Activated CD8-positive, alpha-beta memory T cell treated with anti-CD3 and anti-CD28 coated beads, Interleukin-2, amount 10 ng/mL, durations not matched to agents 7 days and 5 days (primary cell): Measurements from ENCODE around the gene GPC6. TPM values are rescaled to one million over a fixed set of nuclear protein-coding genes. Genes with fewer than 3 reads are reported as not detected.

Source experiments
- ATAC-seq: fragments of 150-1000 bp; cut with Tn5 transposase; one replicate; pipeline ENCODE4 v1.10.0; 2021; ENCODE audit warnings: moderate library complexity
- CTCF ChIA-PET: fragments of 350-600 bp; sonication (Branson Sonifier 250); formaldehyde crosslinking; loops from one replicate; lab custom pipeline; 2021; ENCODE audit warnings: antibody characterized with exemption; lab: Charles Lee
- DNase-seq: peaks from one replicate; pipeline ENCODE4 v3.0.0-alpha.2; 2020
- H3K27ac Mint-ChIP-seq: one replicate; pipeline ENCODE4 v1.8.0; 2021; ENCODE audit warnings: mild to moderate bottlenecking, mixed read lengths
- H3K27me3 Mint-ChIP-seq: one replicate; pipeline ENCODE4 v1.8.0; 2021; ENCODE audit warnings: mixed read lengths
- H3K36me3 Mint-ChIP-seq: one replicate; pipeline ENCODE4 v1.8.0; 2021; ENCODE audit warnings: mild to moderate bottlenecking, mixed read lengths
- H3K4me1 Mint-ChIP-seq: one replicate; pipeline ENCODE4 v1.8.0; 2021; ENCODE audit warnings: mixed read lengths
- H3K4me3 Mint-ChIP-seq: one replicate; pipeline ENCODE4 v1.8.0; 2021; ENCODE audit warnings: mild to moderate bottlenecking, moderate library complexity, mixed read lengths
- H3K9me3 Mint-ChIP-seq: one replicate; pipeline ENCODE4 v1.8.0; 2022; ENCODE audit warnings: low read depth, mixed read lengths
- total RNA-seq, 2 experiments: library from RNA; stranded (reverse); gene quantifications; one replicate each; pipeline ENCODE4 v1.2.3, GENCODE V29; 2021

The GPC6 gene
- total RNA-seq, 2 experiments from 2014 or later: not detected

- H3K4me1 Mint-ChIP-seq: no peaks in the 10 kb centered on the region
- DNase-seq (no peak), ATAC-seq (no peak)
- no peaks in the 10 kb centered on the region for H3K36me3 Mint-ChIP-seq
- peaks cover 14% of the 10 kb centered on the region for H3K27me3 Mint-ChIP-seq
- H3K27ac Mint-ChIP-seq: no peak overlapping the region
- CTCF ChIA-PET: no interaction called here
- no peaks in the 10 kb centered on the region for H3K9me3 Mint-ChIP-seq
- no peak overlapping the region for H3K4me3 Mint-ChIP-seq
Measured at GRCh38 chr13:94400874-94401273, 1174.3 kb downstream of the GPC6 start.

GRCh38 chr13:94408314-94409036, 1181.9 kb downstream of the GPC6 start:
- H3K4me1 Mint-ChIP-seq: no peaks in the 10 kb centered on the region
- H3K9me3 Mint-ChIP-seq: peaks cover 4% of the 10 kb centered on the region
- no peaks in the 10 kb centered on the region for H3K36me3 Mint-ChIP-seq
- H3K4me3 Mint-ChIP-seq: no peak overlapping the region
- DNase-seq (no peak), ATAC-seq (no peak)
- CTCF ChIA-PET: no interaction called here
- H3K27me3 Mint-ChIP-seq: peaks cover 6% of the 10 kb centered on the region
- no peak overlapping the region for H3K27ac Mint-ChIP-seq

GRCh38 chr13:94411747-94412146, 1185.1 kb downstream of the GPC6 start:
- no peak for ATAC-seq
- no peaks in the 10 kb centered on the region for H3K36me3 Mint-ChIP-seq
- peaks cover 4% of the 10 kb centered on the region for H3K9me3 Mint-ChIP-seq
- H3K27ac Mint-ChIP-seq: no peak overlapping the region
- CTCF ChIA-PET: no interaction called here
- no peak for DNase-seq
- no peak overlapping the region for H3K4me3 Mint-ChIP-seq
- H3K4me1 Mint-ChIP-seq: no peaks in the 10 kb centered on the region
- peaks cover 14% of the 10 kb centered on the region for H3K27me3 Mint-ChIP-seq

GRCh38 chr13:94412870-94413597, 1186.4 kb downstream of the GPC6 start:
- CTCF ChIA-PET: no interaction called here
- peaks cover 4% of the 10 kb centered on the region for H3K9me3 Mint-ChIP-seq
- H3K27ac Mint-ChIP-seq: no peak overlapping the region
- H3K36me3 Mint-ChIP-seq: peaks cover 2% of the 10 kb centered on the region
- ATAC-seq: no peak
- no peak overlapping the region for H3K4me3 Mint-ChIP-seq
- DNase-seq: no peak
- peaks cover 18% of the 10 kb centered on the region for H3K27me3 Mint-ChIP-seq
- H3K4me1 Mint-ChIP-seq: no peaks in the 10 kb centered on the region

GRCh38 chr13:94413598-94413944, 1187.0 kb downstream of the GPC6 start:
- CTCF ChIA-PET: no interaction called here
- no peak for ATAC-seq
- H3K4me3 Mint-ChIP-seq: no peak overlapping the region
- peaks cover 4% of the 10 kb centered on the region for H3K9me3 Mint-ChIP-seq
- DNase-seq: no peak
- H3K4me1 Mint-ChIP-seq: peaks cover 2% of the 10 kb centered on the region
- H3K36me3 Mint-ChIP-seq: peaks cover 3% of the 10 kb centered on the region
- no peak overlapping the region for H3K27ac Mint-ChIP-seq
- H3K27me3 Mint-ChIP-seq: peaks cover 18% of the 10 kb centered on the region

GRCh38 chr13:94414141-94414540, 1187.5 kb downstream of the GPC6 start:
- peaks cover 16% of the 10 kb centered on the region for H3K27me3 Mint-ChIP-seq
- H3K36me3 Mint-ChIP-seq: peaks cover 4% of the 10 kb centered on the region
- H3K27ac Mint-ChIP-seq: no peak overlapping the region
- DNase-seq (no peak), ATAC-seq (no peak)
- CTCF ChIA-PET: no interaction called here
- peaks cover 7% of the 10 kb centered on the region for H3K4me1 Mint-ChIP-seq
- no peaks in the 10 kb centered on the region for H3K9me3 Mint-ChIP-seq
- H3K4me3 Mint-ChIP-seq: no peak overlapping the region

- ATAC-seq (no peak), DNase-seq (no peak)
- peaks cover 16% of the 10 kb centered on the region for H3K27me3 Mint-ChIP-seq
- H3K9me3 Mint-ChIP-seq: no peaks in the 10 kb centered on the region
- CTCF ChIA-PET: no interaction called here
- H3K27ac Mint-ChIP-seq: no peak overlapping the region
- H3K4me3 Mint-ChIP-seq: no peak overlapping the region
- H3K36me3 Mint-ChIP-seq: peaks cover 6% of the 10 kb centered on the region
- peaks cover 12% of the 10 kb centered on the region for H3K4me1 Mint-ChIP-seq
Measured at GRCh38 chr13:94414708-94415107, 1188.1 kb downstream of the GPC6 start.

GRCh38 chr13:94415500-94416237, 1189.1 kb downstream of the GPC6 start:
- peaks cover 12% of the 10 kb centered on the region for H3K36me3 Mint-ChIP-seq
- H3K27ac Mint-ChIP-seq: no peak overlapping the region
- CTCF ChIA-PET: interaction anchor here (1.0 kb wide), 1 partner anchor 202 kb away, joined by 3 read pairs; no protein-coding TSS in a partner anchor
- H3K4me3 Mint-ChIP-seq: no peak overlapping the region
- ATAC-seq (no peak), DNase-seq (no peak)
- H3K27me3 Mint-ChIP-seq: peaks cover 16% of the 10 kb centered on the region
- H3K9me3 Mint-ChIP-seq: peaks cover 4% of the 10 kb centered on the region
- peaks cover 20% of the 10 kb centered on the region for H3K4me1 Mint-ChIP-seq

- no peak overlapping the region for H3K27ac Mint-ChIP-seq
- peaks cover 16% of the 10 kb centered on the region for H3K27me3 Mint-ChIP-seq
- H3K4me3 Mint-ChIP-seq: no peak overlapping the region
- DNase-seq: no peak
- H3K9me3 Mint-ChIP-seq: peaks cover 4% of the 10 kb centered on the region
- CTCF ChIA-PET: interaction anchor here (1.0 kb wide), 1 partner anchor 201 kb away, joined by 3 read pairs; no protein-coding TSS in a partner anchor
- no peak for ATAC-seq
- peaks cover 20% of the 10 kb centered on the region for H3K4me1 Mint-ChIP-seq
- peaks cover 14% of the 10 kb centered on the region for H3K36me3 Mint-ChIP-seq
Measured at GRCh38 chr13:94416454-94417080, 1190.0 kb downstream of the GPC6 start.

GRCh38 chr13:94417294-94417693, 1190.7 kb downstream of the GPC6 start:
- CTCF ChIA-PET: no interaction called here
- no peak overlapping the region for H3K27ac Mint-ChIP-seq
- peaks cover 16% of the 10 kb centered on the region for H3K36me3 Mint-ChIP-seq
- ATAC-seq (no peak), DNase-seq (no peak)
- H3K27me3 Mint-ChIP-seq: peaks cover 16% of the 10 kb centered on the region
- peaks cover 20% of the 10 kb centered on the region for H3K4me1 Mint-ChIP-seq
- peaks cover 6% of the 10 kb centered on the region for H3K9me3 Mint-ChIP-seq
- no peak overlapping the region for H3K4me3 Mint-ChIP-seq

GRCh38 chr13:94419304-94419924, 1192.8 kb downstream of the GPC6 start:
- Mint-ChIP-seq H3K27me3 (peaks cover 9% of the 10 kb centered on the region), H3K4me3 (no peak overlapping the region), H3K36me3 (peaks cover 16% of the 10 kb centered on the region), H3K4me1 (peaks cover 20% of the 10 kb centered on the region), H3K27ac (peak overlapping the region; percentile 33), H3K9me3 (peaks cover 6% of the 10 kb centered on the region)
- CTCF ChIA-PET: interaction anchor here (0.9 kb wide), 1 partner anchor 16 kb away, joined by 3 read pairs; no protein-coding TSS in a partner anchor
- ATAC-seq (peak; percentile 85), DNase-seq (no peak)

GRCh38 chr13:94419925-94420305, 1193.3 kb downstream of the GPC6 start:
- CTCF ChIA-PET: interaction anchor here (0.9 kb wide), 1 partner anchor 15 kb away, joined by 3 read pairs; no protein-coding TSS in a partner anchor
- DNase-seq: no peak
- no peak overlapping the region for H3K4me3 Mint-ChIP-seq
- H3K4me1 Mint-ChIP-seq: peaks cover 20% of the 10 kb centered on the region
- H3K36me3 Mint-ChIP-seq: peaks cover 16% of the 10 kb centered on the region
- no peak overlapping the region for H3K27ac Mint-ChIP-seq
- peaks cover 9% of the 10 kb centered on the region for H3K27me3 Mint-ChIP-seq
- peaks cover 6% of the 10 kb centered on the region for H3K9me3 Mint-ChIP-seq
- ATAC-seq: no peak
